H1 (cell line): ENCODE results near the gene ARHGEF18. TPM values are rescaled to one million over a fixed set of nuclear protein-coding genes. Genes with fewer than 3 reads are reported as not detected.

Experiments used
- CTCF ChIA-PET: fragments of 300-600 bp; sonication (Branson Sonifier 250); formaldehyde crosslinking; loops from one replicate; lab custom pipeline; 2021; ENCODE audit not compliant: partially characterized antibody; lab: Charles Lee
- POLR2A ChIA-PET: fragments of 300-600 bp; sonication (Branson Sonifier 250); formaldehyde crosslinking; loops from one replicate; lab custom pipeline; 2021; ENCODE audit warnings: inconsistent platforms; ENCODE audit not compliant: partially characterized antibody; lab: Charles Lee
- DNase-seq, 2 experiments: peaks; one replicate each; pipeline versions ENCODE4 v3.0.0 to v3.0.0-alpha.2; 2010 to 2022; ENCODE audit warnings: low spot score in 2 of 2, low read depth in 1 of 2, mixed read lengths in 1 of 2
- FAIRE-seq: peaks from 2 replicates; lab custom pipeline; 2011; peaks lifted over from hg19 to GRCh38; lab: Jason Lieb, UNC
- H2AFZ ChIP-seq: 2 replicates; pipeline ENCODE4 v1.8.1; 2012; ENCODE audit warnings: low read length, inconsistent platforms
- H2AK5ac ChIP-seq: 2 replicates; pipeline ENCODE4 v1.6.1; 2013; ENCODE audit warnings: low read depth, low read length
- H2BK120ac ChIP-seq: replicated peaks from 2 replicates; pipeline ENCODE3; 2013; ENCODE audit warnings: low read depth, low read length, inconsistent platforms
- H2BK12ac ChIP-seq: 2 replicates; pipeline ENCODE4 v1.6.1; 2013; ENCODE audit warnings: low read depth, low read length
- H2BK15ac ChIP-seq: 2 replicates; pipeline ENCODE4 v1.6.1; 2013; ENCODE audit warnings: low read length
- H2BK20ac ChIP-seq: 2 replicates; pipeline ENCODE4 v1.6.1; 2013; ENCODE audit warnings: low read length
- H2BK5ac ChIP-seq: 2 replicates; pipeline ENCODE4 v1.6.1; 2013; ENCODE audit warnings: low read depth, low read length
- H3K14ac ChIP-seq: 2 replicates; pipeline ENCODE4 v1.6.1; 2013; ENCODE audit warnings: inconsistent platforms; ENCODE audit not compliant: insufficient read length
- H3K18ac ChIP-seq: 2 replicates; pipeline ENCODE4 v1.6.1; 2013; ENCODE audit warnings: low read length; ENCODE audit errors: extremely low read depth
- H3K23ac ChIP-seq: 2 replicates; pipeline ENCODE4 v1.6.1; 2013; ENCODE audit warnings: inconsistent platforms; ENCODE audit not compliant: insufficient read length
- H3K23me2 ChIP-seq: 2 replicates; pipeline ENCODE4 v1.6.1; 2013; ENCODE audit warnings: low read depth, low read length
- H3K27ac ChIP-seq: 2 replicates; pipeline ENCODE4 v1.6.1; 2011; ENCODE audit warnings: low read depth, low read length, inconsistent platforms
- H3K27me3 ChIP-seq, 4 experiments: replicated peaks in 1 of 4; 1 replicate in 1 of 4; 2 replicates in 3 of 4; pipeline versions ENCODE4 v1.6.1 to v1.8.1; 2011 to 2013; ENCODE audit warnings: low read length in 3 of 4, mild to moderate bottlenecking in 3 of 4, inconsistent platforms in 2 of 4, mixed read lengths in 2 of 4, moderate library complexity in 1 of 4; ENCODE audit not compliant: control insufficient read depth in 3 of 4, insufficient read depth in 3 of 4; ENCODE audit errors: extremely low read depth in 1 of 4
- H3K36me3 ChIP-seq, 4 experiments: 2 replicates each; pipeline versions ENCODE4 v1.6.1 to v1.8.1; 2011 to 2013; ENCODE audit warnings: mild to moderate bottlenecking in 4 of 4, low read length in 3 of 4, moderate library complexity in 2 of 4, control low read depth in 1 of 4, inconsistent platforms in 1 of 4; ENCODE audit not compliant: insufficient read depth in 4 of 4, control insufficient read depth in 2 of 4
- H3K4ac ChIP-seq: replicated peaks from 2 replicates; pipeline ENCODE3; 2013; ENCODE audit warnings: low read length, low read depth, mixed read lengths, inconsistent platforms; ENCODE audit not compliant: insufficient read length
- H3K4me1 ChIP-seq, 4 experiments: replicated peaks in 1 of 4; 1 replicate in 1 of 4; 2 replicates in 3 of 4; pipeline versions ENCODE4 v1.6.1 to v1.8.1; 2011 to 2013; ENCODE audit warnings: low read length in 3 of 4, inconsistent platforms in 2 of 4, mixed read lengths in 1 of 4; ENCODE audit not compliant: insufficient read depth in 4 of 4, control insufficient read depth in 3 of 4
- H3K4me2 ChIP-seq, 2 experiments: 2 replicates each; pipeline versions ENCODE4 v1.6.1 to v1.8.1; 2011 to 2013; ENCODE audit warnings: low read depth in 2 of 2, low read length in 2 of 2, control low read depth in 1 of 2, inconsistent platforms in 1 of 2, mild to moderate bottlenecking in 1 of 2; ENCODE audit not compliant: insufficient read depth in 1 of 2
- H3K4me3 ChIP-seq, 4 experiments: fragments of 200-600, 300-600 bp in 1 of 4; sonication (generic), shearing (Covaris generic), sonication (Bioruptor Twin) in 1 of 4; 2 replicates each; pipeline versions ENCODE4 v1.5.1 to v1.8.1; 2011 to 2016; ENCODE audit warnings: low read length in 4 of 4, low read depth in 3 of 4, control low read depth in 2 of 4, inconsistent platforms in 2 of 4, mild to moderate bottlenecking in 2 of 4, mixed read lengths in 1 of 4, moderate library complexity in 1 of 4; ENCODE audit not compliant: insufficient read depth in 2 of 4; ENCODE audit errors: extremely low read depth in 1 of 4
- H3K56ac ChIP-seq: replicated peaks from 2 replicates; pipeline ENCODE3; 2013; ENCODE audit warnings: low read depth, mild to moderate bottlenecking, mixed read lengths, low read length, inconsistent platforms; ENCODE audit not compliant: insufficient read length
- H3K79me1 ChIP-seq: 2 replicates; pipeline ENCODE4 v1.6.1; 2013; ENCODE audit warnings: low read depth, low read length, control low read depth
- H3K79me2 ChIP-seq, 2 experiments: 2 replicates each; pipeline versions ENCODE4 v1.6.1 to v1.8.1; 2012 to 2013; ENCODE audit warnings: low read length in 2 of 2, mild to moderate bottlenecking in 2 of 2, inconsistent platforms in 1 of 2; ENCODE audit not compliant: insufficient read depth in 2 of 2, control insufficient read depth in 1 of 2
- H3K9ac ChIP-seq, 4 experiments: replicated peaks in 1 of 4; 1 replicate in 1 of 4; 2 replicates in 3 of 4; pipeline versions ENCODE4 v1.6.1 to v1.8.1; 2011 to 2013; ENCODE audit warnings: low read depth in 3 of 4, low read length in 3 of 4, control low read depth in 2 of 4, mild to moderate bottlenecking in 2 of 4, moderate library complexity in 2 of 4, inconsistent platforms in 1 of 4; ENCODE audit errors: extremely low read depth in 1 of 4
- H3K9me3 ChIP-seq, 2 experiments: 2 replicates each; pipeline versions ENCODE4 v1.6.1 to v1.8.1; 2012 to 2013; ENCODE audit warnings: mild to moderate bottlenecking in 2 of 2, moderate library complexity in 2 of 2, control low read depth in 1 of 2, inconsistent platforms in 1 of 2, low read depth in 1 of 2, low read length in 1 of 2, mixed read lengths in 1 of 2; ENCODE audit not compliant: insufficient read depth in 2 of 2
- H4K20me1 ChIP-seq, 2 experiments: replicated peaks in 1 of 2; 2 replicates each; pipeline versions ENCODE3 to v1.8.1; 2011 to 2013; ENCODE audit warnings: inconsistent platforms in 2 of 2, low read length in 2 of 2, mild to moderate bottlenecking in 1 of 2; ENCODE audit not compliant: insufficient read depth in 2 of 2, control insufficient read depth in 1 of 2
- H4K5ac ChIP-seq: 2 replicates; pipeline ENCODE4 v1.6.1; 2013; ENCODE audit warnings: low read length, low read depth, mixed read lengths, inconsistent platforms; ENCODE audit not compliant: insufficient read length
- H4K8ac ChIP-seq: 2 replicates; pipeline ENCODE4 v1.8.0; 2013; ENCODE audit warnings: mild to moderate bottlenecking, moderate library complexity, low read length, inconsistent platforms; ENCODE audit not compliant: insufficient read depth; ENCODE audit errors: extremely low read depth
- H4K91ac ChIP-seq: replicated peaks from 2 replicates; pipeline ENCODE3; 2013; ENCODE audit warnings: low read length, mixed read lengths, inconsistent platforms; ENCODE audit not compliant: insufficient read length
- FOSL1 ChIP-seq: IDR thresholded peaks from 2 replicates; pipeline ENCODE4 v1.6.1; 2011; ENCODE audit warnings: mild to moderate bottlenecking, low read depth, low read length, moderate library complexity; ENCODE audit not compliant: insufficient read depth
- WGBS, 2 experiments: shearing (Covaris generic) in 1 of 2; methylation state at CpG; one replicate each; pipeline versions ENCODE4 v1.1.6 to v1.1.7; 2013 to 2015; ENCODE audit warnings: low lambda C conversion rate in 2 of 2, mixed read lengths in 2 of 2, inconsistent platforms in 1 of 2, low coverage in 1 of 2, missing lambda C conversion rate in 1 of 2; ENCODE audit not compliant: insufficient replicate concordance in 2 of 2, insufficient coverage in 1 of 2, insufficient read length in 1 of 2; ENCODE audit errors: extremely low coverage in 1 of 2, missing lambda C conversion rate in 1 of 2; 5-methylcytosine and 5-hydroxymethylcytosine counted together
- polyA plus RNA-seq, 7 experiments: library from polyadenylated mRNA; depleted of rRNA in 3 of 7; stranded (reverse) in 5 of 7; unstranded in 2 of 7; fragments of >200 nt in 5 of 7; fragments of 200-250 nt in 2 of 7; gene quantifications; 1 replicate in 5 of 7; 2 replicates in 1 of 7; 4 replicates in 1 of 7; pipeline versions ENCODE4 v1.2.1 to v1.2.3, GENCODE V29; 2011 to 2013; ENCODE audit warnings: missing spikeins in 2 of 7, mixed read lengths in 2 of 7
- total RNA-seq: library from RNA; stranded (reverse); fragmentation: NEBNext Ultra II Directional; extraction: Animal tissue kit (Norgen Biotek cat#: 25700); gene quantifications from 2 replicates; pipeline ENCODE4 v1.2.1, GENCODE V29; 2021

The ARHGEF18 gene
- total and polyA plus RNA-seq, 2 of the 8 experiments (the other 6 are each of a cell fraction or from before 2014, with no cell fraction given): 12.2 to 35.9 TPM

- Histone ChIP-seq H4K5ac (no peak overlapping the region), H3K23me2 (no peaks in the 10 kb centered on the region), H3K56ac (no peak overlapping the region), H3K9me3 (peaks cover 8 to 14% of the 10 kb centered on the region in 2 experiments; a peak in 3 of 4 replicates), H4K8ac (no peak overlapping the region; the same call in 1 of the 2 replicates), H4K20me1 (no peaks in the 10 kb centered on the region), H3K36me3 (no peaks in the 10 kb centered on the region), H3K79me2 (no peaks in the 10 kb centered on the region), H2BK15ac (no peak overlapping the region), H3K4ac (no peak overlapping the region), H2BK20ac (no peak overlapping the region), H3K9ac (no peak overlapping the region), H2AFZ (no peak overlapping the region), H2BK12ac (no peak overlapping the region), H3K4me1 (no peaks in the 10 kb centered on the region), H2AK5ac (no peak overlapping the region), H3K27me3 (no peaks in the 10 kb centered on the region; a peak in 1 of 7 replicates), H3K4me3 (no peak overlapping the region), H3K23ac (no peak overlapping the region), H3K18ac (no peak overlapping the region), H3K4me2 (no peak overlapping the region), H4K91ac (no peak overlapping the region), H3K14ac (no peak overlapping the region), H2BK5ac (no peak overlapping the region), H3K27ac (no peak overlapping the region), H3K79me1 (no peaks in the 10 kb centered on the region), H2BK120ac (no peak overlapping the region)
- CTCF ChIA-PET: interaction anchor here (1.3 to 9.8 kb wide), 3 partner anchors 26 to 247 kb away, joined by 4 to 52 read pairs (median 7); no protein-coding TSS in a partner anchor
- DNase-seq (no peak), FAIRE-seq (no peak)
- WGBS, 2 experiments: 81% methylated on average over 7 of the region's 9 CpGs; no CpG with 5 or more reads in 1 of the 2 experiments
- POLR2A ChIA-PET: no interaction called here
- TF ChIP-seq FOSL1: no peak
Measured at GRCh38 chr19:7349231-7349591, 474 bp downstream of the ARHGEF18 start.
